ENCODE data around the gene TNFRSF18. TPM values are rescaled to one million over a fixed set of nuclear protein-coding genes. Genes with fewer than 3 reads are reported as not detected.

Gene TNFRSF18
- total and polyA plus RNA-seq, 4 donors: 1.0 to 1.3 (median 1.1) TPM; not detected in 1

DNA sequence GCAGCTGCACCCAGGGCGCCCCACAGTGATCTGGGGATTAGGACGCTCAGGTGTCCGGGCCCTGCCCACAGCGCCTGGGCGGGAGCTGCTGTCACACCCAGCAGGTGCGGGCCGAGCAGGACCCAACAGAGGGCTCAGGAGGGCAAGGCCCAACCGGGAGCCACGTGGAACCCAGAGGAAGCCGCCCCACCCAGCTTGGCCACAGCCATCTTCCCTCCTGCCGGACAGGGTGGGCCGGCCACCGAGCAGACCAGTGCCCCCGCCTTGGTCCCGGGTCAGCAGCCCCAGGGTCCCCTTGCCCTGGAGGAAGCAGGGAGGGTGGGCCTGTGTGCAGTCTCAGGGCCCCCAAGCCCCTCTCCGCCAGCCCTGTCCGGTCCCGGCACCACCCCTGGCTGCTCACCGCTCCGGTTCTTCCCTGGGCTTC, 39.0 kb downstream of the TNFRSF18 start:
- no peak overlapping the region for H3K27ac ChIP-seq (ENCODE audit: low read depth in 1 of 2, low read length in 2 of 2)
- no peaks in the 10 kb centered on the region for H3K4me1 ChIP-seq (ENCODE audit: control insufficient read depth in 1 of 2, insufficient read depth in 2 of 2, low read length in 2 of 2)
- DNase-seq: peak in 1 of 2 donors; percentile 37
- H3K4me3 ChIP-seq (ENCODE audit: low read length in 2 of 2): no peak overlapping the region
- H3K36me3 ChIP-seq (ENCODE audit: control insufficient read depth in 1 of 2, insufficient read depth in 2 of 2, low read length in 1 of 2): no peaks in the 10 kb centered on the region
- no peak for ATAC-seq (ENCODE audit: low FRiP score)
- H3K9me3 ChIP-seq (ENCODE audit: control insufficient read depth, low read length): no peaks in the 10 kb centered on the region
- H3K27me3 ChIP-seq (ENCODE audit: control insufficient read depth in 1 of 2, insufficient read depth in 2 of 2, low read length in 1 of 2): peaks cover 0 to 2% of the 10 kb centered on the region in 2 donors
- WGBS, 2 donors: 80 to 87% methylated on average over 15 to 20 of the region's 20 CpGs
- intact Hi-C loops (cut with DNase I): no loop called here

DNA sequence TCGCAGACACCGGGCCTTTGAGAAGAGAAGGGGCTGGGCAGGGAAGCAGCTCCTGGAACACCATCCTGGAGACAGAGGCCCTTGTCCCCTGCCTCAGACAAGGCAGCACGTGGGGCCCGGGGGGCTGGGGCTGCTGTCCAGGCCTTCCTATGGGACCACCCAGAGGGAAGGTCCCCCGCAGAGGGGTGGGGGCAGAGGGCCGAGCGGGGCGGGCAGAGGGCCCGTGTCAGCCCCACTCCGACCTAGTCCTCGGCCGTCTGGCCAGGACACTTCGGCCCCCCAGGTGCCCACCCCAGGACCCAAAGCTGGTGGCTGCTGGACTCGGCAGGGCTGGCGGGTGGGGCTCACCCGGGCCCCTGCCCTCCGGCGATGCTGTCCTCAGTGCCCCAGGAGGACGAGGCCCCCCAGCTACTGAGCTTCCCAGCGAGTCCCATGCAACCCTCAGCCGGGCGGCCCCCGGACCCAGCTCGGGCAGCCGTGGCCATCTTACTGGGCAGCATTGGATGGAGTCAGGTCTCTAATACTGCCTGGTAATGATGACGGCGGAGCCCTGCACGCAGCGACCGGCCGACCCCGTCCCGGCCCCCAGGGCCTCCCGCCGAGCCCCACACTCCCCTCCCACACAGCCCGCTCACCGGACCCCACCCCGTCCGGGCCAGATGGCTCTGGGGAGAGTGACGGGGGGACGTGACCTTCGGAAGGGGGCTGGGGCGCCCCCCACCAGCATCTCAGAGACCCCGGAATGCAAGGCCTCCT, 39.6 kb downstream of the TNFRSF18 start:
- H3K27ac ChIP-seq (ENCODE audit: low read depth in 1 of 2, low read length in 2 of 2): no peak overlapping the region
- H3K27me3 ChIP-seq (ENCODE audit: control insufficient read depth in 1 of 2, insufficient read depth in 2 of 2, low read length in 1 of 2): peaks cover 0 to 2% of the 10 kb centered on the region in 2 donors
- H3K4me1 ChIP-seq (ENCODE audit: control insufficient read depth in 1 of 2, insufficient read depth in 2 of 2, low read length in 2 of 2): no peaks in the 10 kb centered on the region
- H3K36me3 ChIP-seq (ENCODE audit: control insufficient read depth in 1 of 2, insufficient read depth in 2 of 2, low read length in 1 of 2): no peaks in the 10 kb centered on the region
- intact Hi-C loops (cut with DNase I): no loop called here
- ATAC-seq (ENCODE audit: low FRiP score): no peak
- WGBS, 2 donors: 68% methylated on average over 40 to 44 of the region's 44 CpGs
- H3K4me3 ChIP-seq (ENCODE audit: low read length in 2 of 2): no peak overlapping the region
- DNase-seq: no peak
- no peaks in the 10 kb centered on the region for H3K9me3 ChIP-seq (ENCODE audit: control insufficient read depth, low read length)

- Histone ChIP-seq H3K4me3 (ENCODE audit: low read length in 2 of 2) (no peak overlapping the region), H3K9me3 (ENCODE audit: control insufficient read depth, low read length) (no peaks in the 10 kb centered on the region), H3K27ac (ENCODE audit: low read depth in 1 of 2, low read length in 2 of 2) (no peak overlapping the region), H3K27me3 (ENCODE audit: control insufficient read depth in 1 of 2, insufficient read depth in 2 of 2, low read length in 1 of 2) (peaks cover 0 to 2% of the 10 kb centered on the region in 2 donors), H3K4me1 (ENCODE audit: control insufficient read depth in 1 of 2, insufficient read depth in 2 of 2, low read length in 2 of 2) (no peaks in the 10 kb centered on the region), H3K36me3 (ENCODE audit: control insufficient read depth in 1 of 2, insufficient read depth in 2 of 2, low read length in 1 of 2) (no peaks in the 10 kb centered on the region)
- WGBS, 2 donors: 75 to 81% methylated on average over 19 to 23 of the region's 23 CpGs
- no peak for DNase-seq
- intact Hi-C loops (cut with DNase I): no loop called here
- no peak for ATAC-seq (ENCODE audit: low FRiP score)
Measured at GRCh38 chr1:1165900-1166421, 40.4 kb downstream of the TNFRSF18 start.

GRCh38 chr1:1165485-1165884, 40.9 kb downstream of the TNFRSF18 start:
- no peak overlapping the region for H3K27ac ChIP-seq (ENCODE audit: low read depth in 1 of 2, low read length in 2 of 2)
- H3K4me1 ChIP-seq (ENCODE audit: control insufficient read depth in 1 of 2, insufficient read depth in 2 of 2, low read length in 2 of 2): no peaks in the 10 kb centered on the region
- DNase-seq: no peak
- peaks cover 0 to 2% of the 10 kb centered on the region in 2 donors for H3K27me3 ChIP-seq (ENCODE audit: control insufficient read depth in 1 of 2, insufficient read depth in 2 of 2, low read length in 1 of 2)
- H3K9me3 ChIP-seq (ENCODE audit: control insufficient read depth, low read length): no peaks in the 10 kb centered on the region
- ATAC-seq (ENCODE audit: low FRiP score): no peak
- intact Hi-C loops (cut with DNase I): no loop called here
- no peak overlapping the region for H3K4me3 ChIP-seq (ENCODE audit: low read length in 2 of 2)
- no peaks in the 10 kb centered on the region for H3K36me3 ChIP-seq (ENCODE audit: control insufficient read depth in 1 of 2, insufficient read depth in 2 of 2, low read length in 1 of 2)
- WGBS, 2 donors: 74 to 85% methylated on average over 12 of the region's 12 CpGs

DNA sequence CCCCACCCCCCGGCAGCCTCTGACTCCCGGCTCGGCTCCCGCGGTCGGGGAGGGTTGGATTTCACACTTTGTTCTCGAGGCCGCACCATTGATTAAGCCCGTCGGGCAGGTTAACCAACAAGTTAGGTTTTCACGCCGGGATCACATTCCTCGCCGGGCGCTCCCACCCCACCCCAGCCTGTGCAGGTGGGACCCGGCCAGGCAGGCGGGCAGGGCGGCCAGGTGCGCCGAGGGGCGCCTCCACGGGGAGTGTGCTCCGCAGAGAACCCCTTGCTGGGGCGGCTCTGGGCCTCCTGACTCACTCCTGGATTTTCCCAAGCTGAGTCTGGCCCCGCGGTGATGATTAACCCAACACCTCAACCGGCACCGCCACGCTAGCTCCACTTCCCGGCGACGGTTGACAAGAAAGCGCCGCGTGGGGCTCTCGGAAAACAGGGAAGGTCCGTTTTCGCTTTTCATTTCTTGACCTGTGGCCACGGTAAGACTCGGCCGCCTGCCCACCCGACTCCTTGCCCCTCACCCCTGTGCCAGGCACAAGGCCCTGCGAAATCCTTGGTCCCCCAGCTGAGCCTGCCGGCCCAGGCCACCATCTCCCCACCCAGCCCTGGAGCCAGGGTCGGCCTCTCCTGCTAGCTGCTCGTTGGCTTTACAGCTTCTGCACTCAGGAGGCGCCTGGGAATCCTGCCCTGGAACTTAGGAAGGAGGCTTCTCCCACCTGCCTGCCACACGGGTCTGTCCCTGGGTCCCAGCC, 41.5 kb downstream of the TNFRSF18 start:
- 50 to 53% methylated on average over 48 of the region's 48 CpGs for WGBS, 2 donors
- Histone ChIP-seq H3K27me3 (ENCODE audit: control insufficient read depth in 1 of 2, insufficient read depth in 2 of 2, low read length in 1 of 2) (peaks cover 0 to 2% of the 10 kb centered on the region in 2 donors), H3K27ac (ENCODE audit: low read depth in 1 of 2, low read length in 2 of 2) (no peak overlapping the region), H3K4me3 (ENCODE audit: low read length in 2 of 2) (no peak overlapping the region), H3K4me1 (ENCODE audit: control insufficient read depth in 1 of 2, insufficient read depth in 2 of 2, low read length in 2 of 2) (no peaks in the 10 kb centered on the region), H3K36me3 (ENCODE audit: control insufficient read depth in 1 of 2, insufficient read depth in 2 of 2, low read length in 1 of 2) (no peaks in the 10 kb centered on the region), H3K9me3 (ENCODE audit: control insufficient read depth, low read length) (no peaks in the 10 kb centered on the region)
- no peak for DNase-seq
- intact Hi-C loops (cut with DNase I): no loop called here
- ATAC-seq (ENCODE audit: low FRiP score): no peak

DNA sequence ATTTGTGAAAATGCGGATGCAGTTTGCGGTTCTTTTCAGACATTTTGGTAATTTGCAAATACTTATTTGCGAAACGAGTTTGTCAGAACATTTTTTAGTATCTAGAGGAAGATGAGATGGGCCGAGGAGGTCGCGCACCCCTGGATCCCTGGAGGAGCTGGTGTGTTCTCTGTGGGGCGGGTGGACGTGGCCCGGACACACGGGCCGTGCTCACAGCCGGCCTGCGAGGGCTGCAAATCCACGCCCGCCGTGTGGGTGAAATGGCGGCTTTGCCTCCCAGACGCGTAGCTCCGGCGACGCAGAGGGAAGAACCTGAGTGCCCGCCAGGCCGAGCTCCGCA, 42.1 kb downstream of the TNFRSF18 start:
- H3K27me3 ChIP-seq (ENCODE audit: control insufficient read depth in 1 of 2, insufficient read depth in 2 of 2, low read length in 1 of 2): peaks cover 0 to 2% of the 10 kb centered on the region in 2 donors

GRCh38 chr1:1163538-1164070, 42.8 kb downstream of the TNFRSF18 start:
- ATAC-seq (ENCODE audit: low FRiP score): no peak
- Histone ChIP-seq H3K36me3 (ENCODE audit: control insufficient read depth in 1 of 2, insufficient read depth in 2 of 2, low read length in 1 of 2) (no peaks in the 10 kb centered on the region), H3K4me1 (ENCODE audit: control insufficient read depth in 1 of 2, insufficient read depth in 2 of 2, low read length in 2 of 2) (no peaks in the 10 kb centered on the region), H3K9me3 (ENCODE audit: control insufficient read depth, low read length) (no peaks in the 10 kb centered on the region), H3K27me3 (ENCODE audit: control insufficient read depth in 1 of 2, insufficient read depth in 2 of 2, low read length in 1 of 2) (peaks cover 0 to 2% of the 10 kb centered on the region in 2 donors), H3K27ac (ENCODE audit: low read depth in 1 of 2, low read length in 2 of 2) (no peak overlapping the region), H3K4me3 (ENCODE audit: low read length in 2 of 2) (no peak overlapping the region)
- no peak for DNase-seq
- intact Hi-C loops (cut with DNase I): no loop called here
- 89 to 91% methylated on average over 33 of the region's 33 CpGs for WGBS, 2 donors

More for the DNA sequence above, 42.1 kb downstream of the TNFRSF18 start:
- Histone ChIP-seq H3K9me3 (ENCODE audit: control insufficient read depth, low read length) (no peaks in the 10 kb centered on the region), H3K4me1 (ENCODE audit: control insufficient read depth in 1 of 2, insufficient read depth in 2 of 2, low read length in 2 of 2) (no peaks in the 10 kb centered on the region), H3K4me3 (ENCODE audit: low read length in 2 of 2) (no peak overlapping the region), H3K36me3 (ENCODE audit: control insufficient read depth in 1 of 2, insufficient read depth in 2 of 2, low read length in 1 of 2) (no peaks in the 10 kb centered on the region), H3K27ac (ENCODE audit: low read depth in 1 of 2, low read length in 2 of 2) (no peak overlapping the region)
- no peak for ATAC-seq (ENCODE audit: low FRiP score)
- WGBS, 2 donors: 49 to 53% methylated on average over 26 of the region's 26 CpGs
- no peak for DNase-seq
- intact Hi-C loops (cut with DNase I): no loop called here

DNA sequence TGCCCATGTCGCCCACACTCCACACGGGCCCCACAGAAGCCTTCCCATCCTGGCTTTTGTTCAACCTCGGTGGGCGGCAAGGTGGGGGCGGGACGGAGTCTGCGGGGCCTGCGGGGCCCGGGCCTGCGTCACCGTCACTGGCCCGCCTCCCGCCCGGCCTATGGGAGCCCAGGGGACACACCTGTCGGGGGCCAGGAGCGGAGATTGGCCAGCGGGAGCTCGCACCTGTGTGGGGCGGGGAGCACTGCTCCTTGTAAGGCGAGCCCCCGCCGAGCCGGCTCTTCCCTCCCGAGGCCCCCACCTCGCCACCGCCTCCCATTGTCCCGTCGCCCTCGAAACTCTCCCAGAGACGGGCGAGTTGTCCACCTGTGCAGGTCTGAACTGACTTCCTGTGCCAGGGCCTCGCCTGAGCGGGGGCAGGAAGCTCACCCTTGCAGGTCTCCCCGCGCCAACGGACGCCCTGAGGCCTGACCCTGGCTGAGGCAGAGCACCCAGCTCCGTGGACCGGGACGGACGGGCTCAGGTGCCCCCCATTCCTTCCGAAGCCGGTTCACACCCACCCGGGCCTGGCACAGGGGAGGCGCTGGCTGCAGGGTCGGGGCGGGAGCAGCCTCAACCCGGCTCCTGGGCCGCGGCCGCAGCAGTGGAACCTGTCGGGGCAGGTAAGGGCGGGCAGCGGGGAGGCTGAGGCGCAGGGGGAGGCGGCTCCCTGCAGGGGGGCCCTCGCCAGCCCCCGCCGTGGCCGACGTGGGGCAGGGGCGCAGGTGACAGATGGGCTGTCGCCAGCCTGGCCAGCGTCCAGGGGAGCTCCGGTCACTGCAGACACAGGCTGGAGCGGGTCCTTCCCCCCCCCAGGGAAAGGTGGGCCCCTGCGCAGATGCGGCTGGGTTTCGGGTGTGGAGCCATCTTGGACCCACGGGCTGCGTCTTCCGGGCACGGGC, 43.5 kb downstream of the TNFRSF18 start:
- WGBS, 2 donors: 56 to 60% methylated on average over 66 to 73 of the region's 73 CpGs
- no peak for ATAC-seq (ENCODE audit: low FRiP score)
- H3K9me3 ChIP-seq (ENCODE audit: control insufficient read depth, low read length): no peaks in the 10 kb centered on the region
- H3K27me3 ChIP-seq (ENCODE audit: control insufficient read depth in 1 of 2, insufficient read depth in 2 of 2, low read length in 1 of 2): peaks cover 0 to 2% of the 10 kb centered on the region in 2 donors
- intact Hi-C loops (cut with DNase I): no loop called here
- H3K4me1 ChIP-seq (ENCODE audit: control insufficient read depth in 1 of 2, insufficient read depth in 2 of 2, low read length in 2 of 2): no peaks in the 10 kb centered on the region
- no peak overlapping the region for H3K4me3 ChIP-seq (ENCODE audit: low read length in 2 of 2)
- DNase-seq: no peak
- H3K27ac ChIP-seq (ENCODE audit: low read depth in 1 of 2, low read length in 2 of 2): no peak overlapping the region
- no peaks in the 10 kb centered on the region for H3K36me3 ChIP-seq (ENCODE audit: control insufficient read depth in 1 of 2, insufficient read depth in 2 of 2, low read length in 1 of 2)
